Suprapubic skin (tissue), 4 donors: ENCODE results near the gene REEP3. TPM values are rescaled to one million over a fixed set of nuclear protein-coding genes. Genes with fewer than 3 reads are reported as not detected.

Experiments
- total RNA-seq, 4 donors: library from RNA; depleted of rRNA; stranded (reverse); fragments of >200 nt; gene quantifications; one replicate each; pipeline ENCODE4 v1.1.0, GENCODE V29; 2016

Gene REEP3
- total RNA-seq, 4 donors from 2014 or later = 29.0 to 79.2 (median 31.1) TPM

Other genes starting within 250 kb of the REEP3 start
- gene JMJD1C, start 55.4 kb upstream of the REEP3 start, total RNA-seq = 100 to 1,000 TPM in 2 of 4 donors, 10 to 100 TPM in 2; 78.6 to 127 (median 97.5) TPM